Smooth muscle cell (in vitro differentiated cells): ENCODE measurements around the gene THAP7. TPM values are rescaled to one million over a fixed set of nuclear protein-coding genes. Genes with fewer than 3 reads are reported as not detected.
A peak's percentile ranks its signal among the peaks of the same experiment; 100 is the strongest.

Experiments used
- DNase-seq: peaks from one replicate; lab custom pipeline; 2025; ENCODE audit not compliant: unreplicated experiment; lab: John Stamatoyannopoulos, UW
- H2AFZ ChIP-seq: fragments of 200-600 bp; sonication (generic); 2 replicates; pipeline ENCODE4 v1.6.0; 2016; ENCODE audit warnings: antibody characterized with exemption, low read depth, mild to moderate bottlenecking
- H3F3A ChIP-seq: fragments of 200-600 bp; sonication (generic); 2 replicates; pipeline ENCODE4 v1.6.0; 2017; ENCODE audit warnings: antibody characterized with exemption, low read depth
- H3K27ac ChIP-seq: fragments of 200-600 bp; sonication (generic); 2 replicates; pipeline ENCODE4 v1.5.1; 2016; ENCODE audit warnings: low read depth, mild to moderate bottlenecking
- H3K27me3 ChIP-seq: fragments of 200-600 bp; sonication (generic); 2 replicates; pipeline ENCODE4 v1.6.1; 2016; ENCODE audit warnings: low read depth, mild to moderate bottlenecking
- H3K36me3 ChIP-seq: fragments of 200-600 bp; sonication (generic); 2 replicates; pipeline ENCODE4 v1.5.1; 2016; ENCODE audit warnings: low read depth
- H3K4me1 ChIP-seq: fragments of 200-600 bp; sonication (generic); 2 replicates; pipeline ENCODE4 v1.5.1; 2016; ENCODE audit warnings: low read depth
- H3K4me2 ChIP-seq: fragments of 200-600 bp; sonication (generic); 2 replicates; pipeline ENCODE4 v1.6.0; 2016; ENCODE audit warnings: mild to moderate bottlenecking
- H3K4me3 ChIP-seq: fragments of 200-600 bp; sonication (generic); 2 replicates; pipeline ENCODE4 v1.5.1; 2016; ENCODE audit warnings: mild to moderate bottlenecking
- H3K79me2 ChIP-seq: fragments of 200-600 bp; sonication (generic); 2 replicates; pipeline ENCODE4 v1.6.0; 2016; ENCODE audit warnings: low read depth, mild to moderate bottlenecking
- H3K9ac ChIP-seq: fragments of 200-600 bp; sonication (generic); 2 replicates; pipeline ENCODE4 v1.6.0; 2016; ENCODE audit warnings: low read depth
- H3K9me3 ChIP-seq: fragments of 200-600 bp; sonication (generic); replicated peaks from 2 replicates; pipeline ENCODE4 v1.5.1; 2016; ENCODE audit warnings: low read depth
- H4K20me1 ChIP-seq: fragments of 200-600 bp; sonication (generic); 2 replicates; pipeline ENCODE4 v1.6.0; 2016; ENCODE audit warnings: low read depth
- CTCF ChIP-seq: fragments of 200-600 bp; sonication (generic); IDR thresholded peaks from 2 replicates; pipeline ENCODE4 v1.5.1; 2017; ENCODE audit warnings: borderline replicate concordance, mild to moderate bottlenecking, antibody characterized with exemption; ENCODE audit not compliant: insufficient read depth, poor library complexity, severe bottlenecking
- WGBS: methylation state at CpG from one replicate; pipeline ENCODE4 v1.1.7; 2016; ENCODE audit warnings: low lambda C conversion rate; 5-methylcytosine and 5-hydroxymethylcytosine counted together
- polyA plus RNA-seq: library from polyadenylated mRNA; unstranded; fragments of >200 nt; fragmentation: Nextera tagmentation; extraction: Ambion mirVana; gene quantifications from 2 replicates; pipeline ENCODE4 v1.2.1, GENCODE V29; 2016
- total RNA-seq: library from RNA; depleted of rRNA; stranded (reverse); fragments of >200 nt; gene quantifications from 2 replicates; pipeline ENCODE4 v1.2.3, GENCODE V29; 2014

The THAP7 gene
- total and polyA plus RNA-seq, 2 experiments from 2014 or later, result 26.8 to 28.0 TPM

- Histone ChIP-seq H3K27ac (peak within 1 kb of the TSS; percentile 57), H3K79me2 (peaks cover 18% of the 10 kb centered on the region), H3K36me3 (no peaks in the 10 kb centered on the region), H4K20me1 (no peaks in the 10 kb centered on the region), H2AFZ (peak within 1 kb of the TSS; percentile 86), H3K4me3 (peak within 1 kb of the TSS; percentile 90), H3F3A (no peaks in the 10 kb centered on the region), H3K9me3 (no peaks in the 10 kb centered on the region), H3K27me3 (no peaks in the 10 kb centered on the region), H3K4me2 (peak within 1 kb of the TSS; percentile 98), H3K9ac (peak within 1 kb of the TSS; percentile 70), H3K4me1 (peaks cover 19% of the 10 kb centered on the region)
- peak; percentile 35 for TF ChIP-seq CTCF
- peak; percentile 67 for DNase-seq
- under 1% methylated on average over 82 of the region's 87 CpGs for WGBS
Measured at GRCh38 chr22:20981787-20982562, 19.9 kb downstream of the THAP7 start, which contains the start of gene LZTR1. Gene LZTR1 (plus strand): TSS chr22:20982297. CDS start chr22:20982372, 75 bp downstream.

- DNase-seq, result no peak
- Histone ChIP-seq H3K4me2 (peak overlapping the region; percentile 98), H3K4me1 (peaks cover 19% of the 10 kb centered on the region), H3K9me3 (no peaks in the 10 kb centered on the region), H3K4me3 (peak overlapping the region; percentile 90), H3K9ac (peak overlapping the region; percentile 70), H3F3A (no peaks in the 10 kb centered on the region), H3K36me3 (no peaks in the 10 kb centered on the region), H3K27ac (peak overlapping the region; percentile 57), H3K27me3 (no peaks in the 10 kb centered on the region), H3K79me2 (peaks cover 18% of the 10 kb centered on the region), H4K20me1 (no peaks in the 10 kb centered on the region), H2AFZ (peak overlapping the region; percentile 86)
- 82% methylated on average over 10 of the region's 10 CpGs for WGBS
- TF ChIP-seq CTCF, result no peak
Measured at GRCh38 chr22:20980938-20981722, 20.8 kb downstream of the THAP7 start.

GRCh38 chr22:20980523-20980922 is 21.4 kb downstream of the THAP7 start:
- Histone ChIP-seq H3K9ac (no peak overlapping the region), H3K9me3 (no peaks in the 10 kb centered on the region), H2AFZ (no peak overlapping the region), H3K4me2 (peak overlapping the region; percentile 74), H3K27ac (no peak overlapping the region), H3K36me3 (no peaks in the 10 kb centered on the region), H3K4me3 (no peak overlapping the region), H3F3A (no peaks in the 10 kb centered on the region), H3K79me2 (peaks cover 18% of the 10 kb centered on the region), H4K20me1 (no peaks in the 10 kb centered on the region), H3K27me3 (no peaks in the 10 kb centered on the region), H3K4me1 (peaks cover 19% of the 10 kb centered on the region)
- 89% methylated on average over 4 of the region's 4 CpGs for WGBS
- no peak for TF ChIP-seq CTCF
- DNase-seq, result no peak
